Endothelial cell of umbilical vein (primary cell): ENCODE measurements around the gene RELN. TPM values are rescaled to one million over a fixed set of nuclear protein-coding genes. Genes with fewer than 3 reads are reported as not detected.

ENCODE experiments used
- BruUV-seq: library from RNA; stranded (reverse); fragments of 400-500 nt; replicated peaks from 2 replicates; lab custom pipeline; 2021; lab: Mats Ljungman, UMichigan
- CTCF ChIA-PET: fragments of 300-600, 350-600 bp; sonication (Branson Sonifier 250); formaldehyde crosslinking; loops from one replicate; lab custom pipeline; 2021; ENCODE audit warnings: antibody characterized with exemption, inconsistent platforms; lab: Charles Lee
- POLR2A ChIA-PET: fragments of 300-600, 350-600 bp; sonication (Branson Sonifier 250); formaldehyde crosslinking; loops from one replicate; lab custom pipeline; 2021; ENCODE audit warnings: antibody characterized with exemption, inconsistent platforms; lab: Charles Lee
- DNase-seq: peaks from one replicate; pipeline ENCODE4 v3.0.0-alpha.2; 2011; ENCODE audit warnings: low read depth, low spot score
- FAIRE-seq: peaks from 2 replicates; lab custom pipeline; 2011; peaks lifted over from hg19 to GRCh38; lab: Jason Lieb, UNC
- H2AFZ ChIP-seq: 2 replicates; pipeline ENCODE4 v1.6.0; 2012; ENCODE audit warnings: low read depth, low read length, control low read depth, inconsistent platforms
- H3K27ac ChIP-seq: 2 replicates; pipeline ENCODE4 v1.5.1; 2011; ENCODE audit warnings: low read depth, mild to moderate bottlenecking, control low read depth, low read length, moderate library complexity; ENCODE audit not compliant: insufficient read depth
- H3K27me3 ChIP-seq, 2 experiments: 2 replicates each; pipeline versions ENCODE4 v1.6.0 to v1.6.1; 2011; ENCODE audit warnings: low read length in 2 of 2, mixed read lengths in 1 of 2; ENCODE audit not compliant: control insufficient read depth in 2 of 2, insufficient read depth in 2 of 2
- H3K36me3 ChIP-seq, 2 experiments: 2 replicates in 1 of 2; 3 replicates in 1 of 2; pipeline ENCODE4 v1.5.1; 2011; ENCODE audit warnings: low read length in 2 of 2, mild to moderate bottlenecking in 1 of 2, moderate library complexity in 1 of 2; ENCODE audit not compliant: control insufficient read depth in 2 of 2, insufficient read depth in 2 of 2; ENCODE audit errors: extremely low read depth in 1 of 2
- H3K4me1 ChIP-seq: 3 replicates; pipeline ENCODE4 v1.5.1; 2011; ENCODE audit warnings: mild to moderate bottlenecking, low read length; ENCODE audit not compliant: control insufficient read depth, insufficient read depth; ENCODE audit errors: extremely low read depth
- H3K4me2 ChIP-seq: 2 replicates; pipeline ENCODE4 v1.6.1; 2011; ENCODE audit warnings: low read length, control low read depth, mixed read lengths; ENCODE audit not compliant: insufficient read depth
- H3K4me3 ChIP-seq, 3 experiments: fragments of 200-600 bp in 1 of 3; sonication (generic), shearing (Covaris generic) in 1 of 3; replicated peaks in 1 of 3; 2 replicates each; pipeline ENCODE4 v1.5.1; 2011 to 2016; ENCODE audit warnings: control low read depth in 3 of 3, low read length in 3 of 3, mild to moderate bottlenecking in 2 of 3, inconsistent platforms in 1 of 3, low read depth in 1 of 3, moderate library complexity in 1 of 3; ENCODE audit not compliant: insufficient read depth in 1 of 3
- H3K79me2 ChIP-seq: 2 replicates; pipeline ENCODE4 v1.6.0; 2012; ENCODE audit warnings: low read length, inconsistent platforms; ENCODE audit not compliant: control insufficient read depth, insufficient read depth
- H3K9ac ChIP-seq: replicated peaks from 2 replicates; pipeline ENCODE3; 2011; ENCODE audit warnings: low read length, control low read depth; ENCODE audit not compliant: insufficient read depth; ENCODE audit errors: extremely low read depth
- H3K9me1 ChIP-seq: replicated peaks from 3 replicates; pipeline ENCODE4 v1.6.0; 2011; ENCODE audit warnings: mild to moderate bottlenecking, low read length; ENCODE audit not compliant: control insufficient read depth, insufficient read depth; ENCODE audit errors: extremely low read depth
- H3K9me3 ChIP-seq: replicated peaks from 2 replicates; pipeline ENCODE4 v1.5.1; 2012; ENCODE audit warnings: low read length, inconsistent platforms; ENCODE audit not compliant: control insufficient read depth, insufficient read depth
- H4K20me1 ChIP-seq: replicated peaks from 2 replicates; pipeline ENCODE3; 2011; ENCODE audit warnings: mild to moderate bottlenecking, low read length; ENCODE audit not compliant: control insufficient read depth, insufficient read depth; ENCODE audit errors: extremely low read depth
- EZH2 ChIP-seq: IDR thresholded peaks from 2 replicates; pipeline ENCODE4 v1.6.1; 2012; ENCODE audit warnings: borderline replicate concordance, low read depth, mild to moderate bottlenecking, moderate library complexity, low read length, inconsistent platforms; ENCODE audit not compliant: severe bottlenecking
- FOS ChIP-seq: IDR thresholded peaks from 2 replicates; pipeline ENCODE4 v1.6.1; 2011; ENCODE audit warnings: mild to moderate bottlenecking, low read length, moderate library complexity, borderline replicate concordance; ENCODE audit not compliant: insufficient read depth
- GATA2 ChIP-seq: IDR thresholded peaks from 2 replicates; pipeline ENCODE4 v1.7.0; 2011; ENCODE audit warnings: low read depth, mild to moderate bottlenecking, moderate library complexity, mixed read lengths, low read length; ENCODE audit not compliant: insufficient read length, insufficient read depth
- JUN ChIP-seq: IDR thresholded peaks from 2 replicates; pipeline ENCODE4 v1.6.1; 2011; ENCODE audit warnings: borderline replicate concordance, low read depth; ENCODE audit not compliant: insufficient read length, insufficient read depth
- MYC ChIP-seq: IDR thresholded peaks from one replicate; pipeline ENCODE4 v1.6.1; 2011; ENCODE audit warnings: mild to moderate bottlenecking, low read depth, low read length
- POLR2A ChIP-seq: IDR thresholded peaks from 2 replicates; pipeline ENCODE4 v1.6.1; 2012; ENCODE audit warnings: low read depth, mild to moderate bottlenecking, control low read depth, low read length
- POLR2AphosphoS5 ChIP-seq: IDR thresholded peaks from 2 replicates; pipeline ENCODE4 v1.6.1; 2012; ENCODE audit warnings: low read depth, mild to moderate bottlenecking, control low read depth, low read length, moderate library complexity; ENCODE audit not compliant: insufficient read depth
- dilution Hi-C: fragments of 300-500 bp; cut with MboI; formaldehyde crosslinking; loops from one replicate; pipeline ENCODE4 v1.15.0; 2019; ENCODE audit warnings: low sequenced_read_pairs; ENCODE audit not compliant: extremely low pct_ligation_motif_present
- intact Hi-C: fragments of 100-400 bp; cut with micrococcal nuclease; formaldehyde crosslinking; loops from one replicate; pipeline ENCODE4 v1.10.0; 2022
- polyA plus RNA-seq, 4 experiments: library from polyadenylated mRNA; depleted of rRNA in 3 of 4; stranded (reverse) in 3 of 4; unstranded in 1 of 4; fragments of >200 nt; gene quantifications; 2 replicates each; pipeline versions ENCODE4 v1.2.1 to v1.2.3, GENCODE V29; 2011 to 2012; ENCODE audit warnings: missing spikeins in 1 of 4
- total RNA-seq: library from RNA; stranded (reverse); gene quantifications from 2 replicates; pipeline ENCODE4 v1.2.3, GENCODE V29; 2021
- TF ChIP-seq, protein P1 (sequence below): IDR thresholded peaks from 2 replicates; pipeline ENCODE4 v1.6.1; 2011; ENCODE audit not compliant: insufficient read depth, insufficient read length
- TF ChIP-seq, protein P2 (sequence below), 2 donors: IDR thresholded peaks; 1 replicate in 1 of 2; 2 replicates in 1 of 2; pipeline ENCODE4 v1.5.1; 2011; ENCODE audit warnings: low read length in 2 of 2, mild to moderate bottlenecking in 2 of 2, moderate library complexity in 2 of 2, control low read depth in 1 of 2, inconsistent platforms in 1 of 2, low read depth in 1 of 2; ENCODE audit not compliant: insufficient read depth in 1 of 2; ENCODE audit errors: extremely low read depth in 1 of 2

RELN gene
- total and polyA plus RNA-seq, 2 donors (not counting 3 experiments of a cell fraction or from before 2014, with no cell fraction given) = 0.15 to 0.22 TPM

DNA sequence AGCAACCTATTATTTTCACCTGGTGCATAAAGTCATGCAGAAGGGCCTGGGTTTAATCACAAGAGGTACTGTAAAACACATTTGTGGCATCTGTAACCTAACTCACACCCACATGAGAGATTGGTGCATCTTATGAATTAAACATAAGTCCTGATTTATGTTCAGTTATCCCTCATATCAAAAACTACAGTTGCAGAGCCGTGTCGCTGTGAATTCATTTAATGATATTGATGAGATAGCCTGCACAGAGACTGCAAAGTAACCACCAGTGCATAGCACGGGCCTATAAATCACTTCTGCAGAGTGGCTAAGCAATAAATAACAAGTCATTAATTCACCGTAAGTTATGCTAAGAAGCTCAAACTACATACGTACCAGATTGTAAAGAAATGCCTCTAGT is 178.2 kb downstream of the RELN start:
- Histone ChIP-seq H3K27ac (no peak overlapping the region), H3K79me2 (no peaks in the 10 kb centered on the region), H3K27me3 (peaks cover 0 to 12% of the 10 kb centered on the region in 2 experiments), H3K4me3 (no peak overlapping the region), H3K36me3 (no peaks in the 10 kb centered on the region), H2AFZ (no peak overlapping the region), H3K4me2 (no peak overlapping the region), H4K20me1 (no peaks in the 10 kb centered on the region), H3K4me1 (no peaks in the 10 kb centered on the region), H3K9ac (no peak overlapping the region), H3K9me1 (no peaks in the 10 kb centered on the region), H3K9me3 (no peaks in the 10 kb centered on the region)
- ChIA-PET POLR2A (no interaction called here), CTCF (no interaction called here)
- BruUV-seq = no TSS peak
- no peak for DNase-seq
- dilution Hi-C loops (no loop called here), intact Hi-C loops (no loop called here)
- TF ChIP-seq JUN (no peak), POLR2A (no peak), GATA2 (no peak), MYC (no peak), FOS (no peak), POLR2AphosphoS5 (no peak), EZH2 (no peak)
- TF ChIP-seq, protein P1, sequence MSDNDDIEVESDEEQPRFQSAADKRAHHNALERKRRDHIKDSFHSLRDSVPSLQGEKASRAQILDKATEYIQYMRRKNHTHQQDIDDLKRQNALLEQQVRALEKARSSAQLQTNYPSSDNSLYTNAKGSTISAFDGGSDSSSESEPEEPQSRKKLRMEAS = no peak
- TF ChIP-seq, protein P2, sequence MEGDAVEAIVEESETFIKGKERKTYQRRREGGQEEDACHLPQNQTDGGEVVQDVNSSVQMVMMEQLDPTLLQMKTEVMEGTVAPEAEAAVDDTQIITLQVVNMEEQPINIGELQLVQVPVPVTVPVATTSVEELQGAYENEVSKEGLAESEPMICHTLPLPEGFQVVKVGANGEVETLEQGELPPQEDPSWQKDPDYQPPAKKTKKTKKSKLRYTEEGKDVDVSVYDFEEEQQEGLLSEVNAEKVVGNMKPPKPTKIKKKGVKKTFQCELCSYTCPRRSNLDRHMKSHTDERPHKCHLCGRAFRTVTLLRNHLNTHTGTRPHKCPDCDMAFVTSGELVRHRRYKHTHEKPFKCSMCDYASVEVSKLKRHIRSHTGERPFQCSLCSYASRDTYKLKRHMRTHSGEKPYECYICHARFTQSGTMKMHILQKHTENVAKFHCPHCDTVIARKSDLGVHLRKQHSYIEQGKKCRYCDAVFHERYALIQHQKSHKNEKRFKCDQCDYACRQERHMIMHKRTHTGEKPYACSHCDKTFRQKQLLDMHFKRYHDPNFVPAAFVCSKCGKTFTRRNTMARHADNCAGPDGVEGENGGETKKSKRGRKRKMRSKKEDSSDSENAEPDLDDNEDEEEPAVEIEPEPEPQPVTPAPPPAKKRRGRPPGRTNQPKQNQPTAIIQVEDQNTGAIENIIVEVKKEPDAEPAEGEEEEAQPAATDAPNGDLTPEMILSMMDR (IDR thresholded peaks at IDR 0.05; ENCODE audit: extremely low read depth in 1 of 2, insufficient read depth in 1 of 2, low read depth in 1 of 2, low read length in 2 of 2) = no peak
- FAIRE-seq = no peak
